CD4-positive, alpha-beta T cell treated with Interleukin-6 at 100 ng/mL for 8 hours (primary cell): Measurements from ENCODE around the gene ZNF787.
"Not testable (repeated sequence)": the region's sequence is repeated elsewhere in the genome, so short reads cannot be mapped to it uniquely, and the experiment has no call there.

ENCODE experiments used
- DNase-seq: peaks from one replicate; pipeline ENCODE4 v3.0.0-alpha.2; 2020; ENCODE audit warnings: mixed read lengths, low spot score

The ZNF787 gene

DNA sequence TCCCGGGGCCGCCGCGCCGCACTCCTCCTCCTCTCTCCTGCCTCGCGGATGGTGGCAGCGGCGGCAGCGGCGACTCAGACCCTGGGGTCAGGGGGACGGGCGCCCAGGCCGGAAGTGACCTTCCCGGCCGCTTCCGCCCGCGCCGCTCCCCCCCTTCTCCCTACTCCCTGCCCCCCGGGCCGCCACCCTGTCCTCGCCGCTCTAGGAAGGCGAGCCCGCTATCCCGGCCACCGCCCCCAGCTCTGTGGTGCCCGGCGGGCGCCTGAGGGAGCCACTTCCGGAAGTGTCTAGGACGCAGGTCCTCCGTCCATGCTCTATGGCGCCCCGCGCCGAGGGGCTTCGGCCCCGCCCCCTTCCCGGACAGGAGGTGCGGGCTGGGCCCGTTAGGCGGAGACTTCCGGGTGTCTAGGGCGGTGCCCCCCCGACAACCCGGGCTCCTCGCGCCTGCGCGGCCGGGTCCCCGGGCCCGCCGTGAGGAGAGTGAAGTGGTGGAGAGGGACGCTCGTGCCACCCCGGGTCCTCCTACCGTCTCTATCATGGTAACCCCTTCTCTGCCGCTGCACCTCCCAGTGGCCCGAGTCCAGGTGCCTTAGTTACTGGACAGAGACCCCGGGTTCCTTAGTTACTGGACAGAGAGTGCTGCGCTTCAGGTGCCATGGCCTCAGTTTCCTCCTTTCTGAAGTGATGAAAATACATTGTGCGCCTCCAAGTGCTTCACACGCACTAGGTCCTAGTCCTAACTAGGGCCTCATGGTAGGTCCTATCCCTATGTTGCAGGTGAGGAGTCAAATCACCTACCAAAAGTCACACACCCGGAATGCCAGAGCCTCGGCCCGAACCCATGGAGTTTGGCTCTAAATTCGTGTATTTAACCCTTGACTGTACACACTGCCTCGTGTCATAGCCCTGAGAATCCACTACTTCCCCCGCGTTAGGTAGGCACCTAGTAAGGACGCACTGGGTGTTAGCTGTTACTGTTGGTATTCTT lies at the start of gene ZNF787:
ZNF787 (minus strand) TSS at position 116 of the 988 bp plus-strand sequence. CDS start 18,078 bp downstream, outside the sequence.
- DNase-seq: peak; percentile 97

DNA sequence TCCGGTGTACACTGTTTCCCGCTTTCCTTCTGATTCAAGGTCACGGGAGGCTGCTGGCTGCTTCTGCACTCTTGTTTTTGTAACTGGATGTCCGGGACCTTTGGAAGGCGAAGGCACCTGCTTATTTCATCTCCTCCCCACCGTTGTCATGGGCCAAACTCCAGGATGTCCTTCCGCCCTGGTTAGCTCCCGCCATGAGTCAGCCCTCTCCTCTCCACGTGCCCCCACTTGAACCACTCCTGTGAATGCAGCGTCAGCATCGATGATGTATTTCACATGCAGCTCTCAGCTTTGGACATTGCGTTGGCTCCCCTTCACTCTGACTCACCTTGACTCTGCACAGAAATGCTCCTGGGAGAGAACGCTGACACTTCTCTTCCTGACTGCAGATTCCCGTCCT lies 49.2 kb upstream of the ZNF787 start:
- no peak for DNase-seq

DNA sequence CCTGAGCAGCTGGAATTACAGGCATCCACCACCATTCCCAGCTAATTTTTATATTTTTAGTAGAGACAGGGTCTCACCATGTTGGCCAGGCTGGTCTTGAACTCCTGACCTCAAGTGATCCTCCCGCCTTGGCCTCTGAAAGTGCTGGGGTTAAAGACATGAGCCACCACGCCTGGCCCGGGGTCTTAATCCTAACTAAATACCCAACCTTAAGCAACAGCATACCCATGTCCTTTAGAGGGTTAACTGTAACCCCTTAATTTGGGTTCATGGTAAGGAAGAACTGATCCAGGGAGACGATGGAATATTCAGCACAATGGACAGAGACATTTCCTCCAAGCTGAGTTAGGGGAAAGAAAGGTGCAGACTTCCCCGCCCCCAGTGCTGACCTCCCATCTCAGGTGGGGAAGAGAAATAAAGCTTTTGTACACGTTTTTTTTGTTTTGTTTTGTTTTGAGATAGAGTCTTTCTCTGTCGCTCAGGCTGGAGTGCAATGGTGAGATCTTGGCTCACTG lies 46.0 kb upstream of the ZNF787 start:
- DNase-seq: no peak

DNA sequence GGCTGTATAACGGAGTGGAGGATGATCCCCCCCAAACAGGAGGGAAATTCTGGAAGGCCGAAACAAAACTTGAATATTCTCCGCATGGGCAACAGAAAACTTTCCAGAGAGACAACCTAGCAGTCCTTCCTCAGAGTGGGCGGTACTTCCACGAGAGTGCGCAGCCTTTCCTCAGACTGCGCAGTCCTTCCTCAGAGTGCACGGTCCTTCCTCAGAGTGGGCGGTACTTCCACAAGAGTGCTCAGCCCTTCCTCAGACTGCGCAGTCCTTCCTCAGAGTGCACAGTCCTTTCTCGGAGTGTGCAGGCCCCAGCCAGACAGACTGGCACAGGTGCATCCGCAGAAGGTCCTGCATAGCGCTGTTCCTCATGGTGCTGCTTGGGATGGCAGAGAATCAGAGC lies 42.0 kb upstream of the ZNF787 start:
- DNase-seq: no peak

DNA sequence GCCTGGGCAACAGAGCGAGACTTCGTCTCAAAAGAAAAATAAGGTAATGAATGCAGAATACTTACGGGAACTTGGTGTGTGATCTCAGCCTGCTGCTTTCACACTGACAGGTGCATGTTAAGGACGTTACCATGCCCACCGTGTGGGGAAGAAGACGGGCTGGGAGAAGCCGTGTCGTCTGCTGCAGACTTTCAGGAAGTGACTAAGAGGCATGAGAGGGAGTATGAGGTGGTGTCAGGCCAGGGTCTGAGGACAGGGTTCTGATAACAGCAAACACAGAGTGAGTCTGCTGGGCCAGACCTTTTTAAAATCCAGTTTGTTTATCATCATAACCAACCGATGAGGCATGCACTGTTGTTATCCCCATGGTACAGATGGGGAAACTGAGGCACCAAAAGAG lies 41.2 kb upstream of the ZNF787 start:
- DNase-seq: no peak

DNA sequence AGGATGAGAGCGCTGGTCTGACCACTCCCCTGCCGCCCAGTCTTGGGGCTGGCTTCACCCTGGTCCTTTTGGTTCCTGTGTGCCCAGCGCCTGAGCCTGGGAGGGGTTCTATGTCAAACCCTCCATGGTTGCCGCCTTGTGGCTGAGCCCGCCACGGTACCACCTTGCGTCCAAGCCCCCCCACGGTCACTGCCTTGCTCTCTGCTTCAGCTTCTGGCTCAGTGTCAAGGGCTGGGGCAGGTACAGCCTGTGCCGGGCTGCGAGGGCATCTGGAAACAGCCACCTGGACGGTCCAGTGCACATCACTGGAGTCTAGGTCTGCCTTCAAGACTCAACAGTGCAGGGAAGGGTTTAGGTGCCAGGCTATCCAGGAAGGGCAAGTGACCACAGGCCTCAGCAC lies 40.4 kb upstream of the ZNF787 start:
- DNase-seq: no peak

DNA sequence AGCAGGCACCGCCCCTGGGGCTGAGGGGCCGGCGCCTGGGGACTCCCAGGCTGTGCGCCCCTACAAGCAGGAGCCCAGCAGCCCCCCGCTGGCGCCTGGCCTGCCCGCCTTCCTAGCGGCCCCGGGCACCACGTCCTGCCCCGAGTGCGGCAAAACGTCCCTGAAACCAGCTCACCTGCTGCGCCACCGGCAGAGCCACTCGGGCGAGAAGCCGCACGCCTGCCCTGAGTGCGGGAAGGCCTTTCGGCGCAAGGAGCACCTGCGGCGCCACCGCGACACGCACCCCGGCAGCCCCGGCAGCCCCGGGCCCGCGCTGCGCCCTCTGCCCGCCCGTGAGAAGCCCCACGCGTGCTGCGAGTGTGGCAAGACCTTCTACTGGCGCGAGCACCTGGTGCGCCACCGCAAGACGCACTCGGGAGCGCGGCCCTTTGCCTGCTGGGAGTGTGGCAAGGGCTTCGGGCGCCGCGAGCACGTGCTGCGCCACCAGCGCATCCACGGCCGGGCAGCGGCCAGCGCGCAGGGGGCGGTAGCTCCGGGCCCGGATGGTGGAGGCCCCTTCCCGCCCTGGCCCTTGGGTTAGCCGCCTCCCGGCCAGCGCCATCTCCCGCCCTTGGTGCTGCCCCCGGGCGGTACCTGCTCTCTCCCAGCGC lies 38.7 kb upstream of the ZNF787 start:
- DNase-seq: no peak

DNA sequence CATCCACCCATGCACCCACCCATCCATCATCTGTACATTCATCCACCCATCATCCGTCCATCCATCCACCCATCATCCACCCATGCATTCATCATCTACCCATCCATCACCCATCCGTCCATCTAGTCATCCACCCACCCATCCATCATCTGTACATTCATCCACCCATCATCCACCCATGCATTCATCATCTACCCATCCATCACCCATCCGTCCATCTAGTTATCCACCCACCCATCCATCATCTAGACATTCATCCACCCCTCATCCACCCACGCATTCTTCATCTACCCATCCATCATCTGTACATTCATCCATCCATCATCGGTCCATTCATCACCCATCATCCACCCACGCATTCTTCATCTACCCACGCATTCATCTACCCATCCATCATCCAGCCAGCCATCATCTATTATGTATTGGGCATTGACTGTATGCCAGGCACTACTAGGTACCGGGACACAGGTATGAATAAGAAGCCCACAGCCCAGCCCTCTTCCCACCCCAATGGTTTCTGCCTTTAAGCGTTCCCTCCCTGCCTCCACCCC lies 38.0 kb upstream of the ZNF787 start:
- DNase-seq: no peak

DNA sequence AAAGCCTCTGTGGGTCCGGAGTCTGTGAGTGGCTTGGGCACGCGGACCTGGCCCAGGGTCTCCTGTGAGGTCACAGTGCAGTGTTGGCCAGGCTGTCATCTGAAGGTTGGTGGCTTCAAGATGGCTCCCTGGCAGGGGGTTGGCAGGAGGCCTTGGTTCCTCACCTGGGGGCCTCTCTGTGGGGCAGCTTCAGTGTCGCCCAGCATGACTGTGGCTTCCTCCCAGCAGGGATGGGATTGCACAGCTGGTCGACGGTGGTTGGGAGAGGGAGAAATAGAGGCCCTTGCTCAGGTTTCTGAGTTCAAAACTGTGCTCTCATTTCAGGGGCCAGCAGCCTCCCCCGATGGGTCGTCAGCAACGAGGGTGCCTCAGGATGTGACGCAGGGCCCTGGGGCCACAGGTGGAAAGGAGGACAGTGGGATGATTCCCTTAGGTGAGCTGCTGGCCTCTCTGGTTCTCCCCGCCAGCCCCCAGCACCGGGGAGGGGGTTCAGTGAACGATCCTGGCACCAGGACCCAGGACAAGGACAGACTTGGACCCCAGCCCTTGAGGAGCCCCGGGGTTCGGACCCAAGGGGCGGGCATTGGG lies 37.2 kb upstream of the ZNF787 start:
- no peak for DNase-seq

DNA sequence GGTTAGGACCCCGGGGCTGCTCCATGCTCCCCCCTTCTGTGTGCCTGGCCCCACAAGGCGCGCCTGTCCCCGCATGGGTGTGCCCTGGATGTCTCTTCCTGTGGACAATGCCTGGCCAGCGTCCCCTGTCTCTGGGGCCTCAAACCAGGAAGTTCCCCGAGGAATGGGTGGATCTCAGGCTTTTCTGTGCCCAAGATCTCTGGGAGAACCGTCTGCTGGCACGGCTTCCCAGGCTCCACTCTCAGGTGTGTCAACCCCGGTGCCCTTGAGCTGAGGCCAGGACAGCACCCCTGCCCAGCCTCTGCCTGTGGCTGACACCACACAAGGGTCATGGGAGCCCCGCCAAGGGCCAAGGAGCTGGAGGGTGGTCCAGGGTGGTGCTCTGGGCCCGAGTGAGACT lies 35.7 kb upstream of the ZNF787 start:
- no peak for DNase-seq

DNA sequence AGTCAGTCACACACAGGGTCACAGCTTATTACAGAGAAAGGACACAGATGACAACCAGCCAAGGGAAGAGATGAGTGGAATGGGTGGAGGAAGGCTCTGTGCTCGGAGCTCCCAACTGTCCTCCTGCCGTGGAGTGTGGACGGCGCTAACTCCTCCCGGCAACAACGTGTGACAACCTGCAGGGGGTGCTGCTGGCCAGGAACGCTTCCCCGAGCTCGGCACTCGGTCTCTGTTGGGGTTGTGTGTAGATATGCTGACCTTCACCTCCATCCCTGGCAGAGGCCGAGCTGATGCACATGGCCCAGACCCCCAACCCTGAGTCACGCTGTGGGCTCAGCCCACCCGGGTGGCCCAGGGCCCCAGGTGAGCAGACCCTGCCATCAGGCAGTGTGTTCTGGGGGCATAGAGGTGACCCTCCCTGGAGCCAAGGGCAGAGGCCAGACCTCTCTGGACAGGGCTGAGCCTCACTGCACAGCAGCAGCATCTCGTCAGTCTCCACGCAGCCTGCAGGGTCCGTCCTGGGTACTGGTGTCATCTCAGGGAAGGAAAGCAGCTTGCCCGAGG lies 34.1 kb upstream of the ZNF787 start:
- DNase-seq: no peak

DNA sequence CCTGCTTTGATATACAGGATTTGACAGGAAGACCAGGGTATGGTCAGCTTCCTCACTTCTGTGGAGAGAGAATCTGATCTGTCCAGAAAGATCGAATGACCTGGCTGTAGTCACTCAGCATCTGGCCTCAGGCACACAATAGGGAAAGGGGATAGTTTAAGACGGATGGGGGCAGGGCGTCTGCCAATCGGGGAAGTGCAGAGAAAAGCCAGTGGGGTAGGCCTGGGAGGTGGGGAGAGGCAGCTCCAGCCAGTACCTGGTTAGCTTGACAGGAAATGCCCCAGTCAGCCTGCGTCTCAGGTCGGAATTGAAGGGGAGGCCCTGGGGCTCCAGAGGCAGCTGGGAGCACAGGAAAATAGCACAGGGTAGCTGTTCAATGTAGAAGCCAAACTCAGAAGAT lies 32.4 kb upstream of the ZNF787 start:
- DNase-seq: no peak

DNA sequence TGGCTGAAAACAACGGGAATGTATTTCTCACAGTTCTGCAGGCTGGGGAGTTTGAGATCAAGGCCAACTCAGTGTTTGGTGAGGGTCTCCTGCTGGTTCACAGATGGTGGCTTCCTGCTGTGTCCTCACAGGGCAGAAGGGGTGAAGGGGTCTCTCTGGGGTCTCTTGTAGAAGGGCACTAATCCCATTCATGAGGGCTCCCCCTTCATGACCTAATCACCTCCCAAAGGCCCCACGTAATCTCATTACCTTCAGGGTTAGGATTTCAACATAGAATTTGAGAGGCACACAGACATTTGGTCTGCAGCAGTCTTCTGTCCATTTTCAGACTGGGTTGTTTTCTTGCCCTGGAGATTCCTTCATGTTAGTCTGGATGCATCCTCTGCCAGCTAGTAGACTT lies 31.5 kb upstream of the ZNF787 start:
- no peak for DNase-seq

DNA sequence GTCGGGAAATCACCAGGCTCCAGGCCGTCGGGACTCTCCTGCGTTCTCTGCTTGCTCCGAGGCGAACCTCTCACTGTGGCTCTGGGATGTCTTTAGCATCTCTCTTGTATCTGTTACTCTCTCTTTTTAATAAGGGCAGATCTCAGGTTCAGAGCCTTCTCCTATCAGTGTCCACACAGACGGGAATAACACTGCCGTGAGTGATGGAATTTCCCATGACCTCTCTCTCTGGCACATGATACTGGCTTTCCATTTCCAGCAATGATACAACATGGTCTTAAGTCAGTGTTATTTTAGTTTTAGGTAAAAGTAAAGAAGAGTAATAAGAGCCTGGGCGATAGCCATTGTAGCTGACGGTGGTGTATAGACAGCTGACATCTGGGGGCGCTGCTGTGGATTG lies 29.3 kb upstream of the ZNF787 start:
- DNase-seq: no peak

DNA sequence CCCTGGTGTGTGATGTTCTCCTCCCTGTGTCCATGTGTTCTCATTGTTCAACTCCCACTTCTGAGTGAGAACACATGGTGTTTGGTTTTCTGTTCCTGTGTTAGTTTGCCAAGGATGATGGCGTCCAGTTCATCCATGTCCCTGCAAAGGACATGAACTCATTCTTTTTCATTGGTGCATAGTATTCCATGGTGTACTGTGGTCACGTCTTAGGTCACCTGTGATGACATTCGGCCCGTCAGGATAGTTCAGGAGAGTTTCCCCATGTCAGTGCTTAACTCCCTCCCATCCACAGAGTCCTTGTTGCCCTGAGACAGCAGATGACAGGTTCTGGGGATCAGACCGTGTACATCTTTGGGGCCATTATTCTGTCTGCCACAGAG lies 28.6 kb upstream of the ZNF787 start:
- DNase-seq: no peak

DNA sequence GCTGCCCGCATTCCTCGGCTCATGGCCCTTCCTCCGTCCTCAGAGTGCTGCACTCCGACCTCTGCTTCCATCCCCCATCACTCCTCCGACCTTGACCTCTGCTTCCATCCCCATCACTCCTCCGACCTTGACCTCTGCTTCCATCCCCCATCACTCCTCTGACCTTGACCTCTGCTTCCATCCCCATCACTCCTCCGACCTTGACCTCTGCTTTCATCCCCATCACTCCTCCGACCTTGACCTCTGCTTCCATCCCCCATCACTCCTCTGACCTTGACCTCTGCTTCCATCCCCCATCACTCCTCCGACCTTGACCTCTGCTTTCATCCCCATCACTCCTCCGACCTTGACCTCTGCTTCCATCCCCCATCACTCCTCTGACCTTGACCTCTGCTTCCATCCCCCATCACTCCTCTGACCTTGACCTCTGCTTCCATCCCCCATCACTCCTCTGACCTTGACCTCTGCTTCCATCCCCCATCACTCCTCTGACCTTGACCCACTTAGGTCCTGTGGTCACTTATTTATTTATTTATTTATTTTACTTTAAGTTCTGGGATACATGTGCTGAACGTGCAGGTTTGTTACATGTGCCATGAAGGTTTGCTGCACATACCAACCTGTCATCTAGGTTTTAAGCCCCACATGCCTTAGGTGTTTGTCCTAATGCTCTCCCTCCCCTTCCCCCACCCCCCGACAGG lies 28.0 kb upstream of the ZNF787 start:
- DNase-seq: not testable (repeated sequence)

DNA sequence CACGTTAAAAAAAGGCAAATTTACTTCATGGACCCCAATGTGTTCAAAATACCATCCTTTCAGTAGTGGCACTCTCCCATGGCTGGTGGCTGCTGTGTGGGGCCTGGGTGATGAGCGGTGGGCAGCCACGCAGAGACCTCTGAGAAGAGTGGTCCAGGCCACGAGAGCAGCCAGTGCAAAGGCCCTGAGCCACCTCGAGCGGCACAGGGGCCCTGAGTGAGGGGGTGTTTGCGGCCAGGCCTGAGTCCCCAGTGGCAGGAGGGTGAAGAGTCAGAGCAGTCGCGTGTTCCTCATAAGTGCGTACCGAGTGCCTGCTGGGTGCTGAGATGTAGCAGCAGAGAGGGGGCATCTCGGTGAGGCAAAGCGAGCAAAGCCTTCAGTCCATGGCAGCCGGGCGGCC lies 27.0 kb upstream of the ZNF787 start:
- DNase-seq: no peak

DNA sequence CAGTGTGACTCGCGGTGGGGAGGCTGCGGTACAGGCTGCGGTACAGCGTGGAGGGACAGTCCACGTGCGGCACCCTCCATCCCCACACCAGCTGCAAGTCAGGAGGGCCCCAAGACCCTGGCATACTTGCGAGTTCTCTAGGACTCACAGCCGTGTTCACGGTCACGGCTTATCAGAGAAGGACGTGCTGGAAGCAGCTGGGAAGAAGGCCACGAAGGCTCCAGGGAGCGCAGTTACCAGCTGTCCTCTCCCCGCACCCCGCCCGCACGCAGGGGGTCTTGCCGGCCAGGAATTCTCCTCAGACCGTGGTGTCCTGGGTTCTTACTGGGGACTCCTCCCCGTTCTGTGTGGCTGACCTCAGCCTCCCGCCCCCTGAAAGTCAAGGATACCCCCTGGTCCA lies 26.2 kb upstream of the ZNF787 start:
- DNase-seq: no peak

DNA sequence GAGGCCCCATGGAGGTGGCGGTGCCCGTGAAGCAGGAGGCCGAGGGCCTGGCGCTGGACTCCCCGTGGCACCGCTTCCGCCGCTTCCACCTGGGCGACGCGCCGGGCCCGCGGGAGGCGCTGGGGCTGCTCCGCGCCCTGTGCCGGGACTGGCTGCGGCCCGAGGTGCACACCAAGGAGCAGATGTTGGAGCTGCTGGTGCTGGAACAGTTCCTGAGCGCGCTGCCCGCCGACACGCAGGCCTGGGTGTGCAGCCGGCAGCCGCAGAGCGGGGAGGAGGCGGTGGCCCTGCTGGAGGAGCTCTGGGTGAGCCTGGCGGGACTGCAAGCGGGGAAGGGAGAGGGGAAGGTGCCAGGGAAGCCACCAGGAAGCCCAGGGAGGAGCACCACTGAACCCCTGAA lies 25.8 kb upstream of the ZNF787 start:
- no peak for DNase-seq

DNA sequence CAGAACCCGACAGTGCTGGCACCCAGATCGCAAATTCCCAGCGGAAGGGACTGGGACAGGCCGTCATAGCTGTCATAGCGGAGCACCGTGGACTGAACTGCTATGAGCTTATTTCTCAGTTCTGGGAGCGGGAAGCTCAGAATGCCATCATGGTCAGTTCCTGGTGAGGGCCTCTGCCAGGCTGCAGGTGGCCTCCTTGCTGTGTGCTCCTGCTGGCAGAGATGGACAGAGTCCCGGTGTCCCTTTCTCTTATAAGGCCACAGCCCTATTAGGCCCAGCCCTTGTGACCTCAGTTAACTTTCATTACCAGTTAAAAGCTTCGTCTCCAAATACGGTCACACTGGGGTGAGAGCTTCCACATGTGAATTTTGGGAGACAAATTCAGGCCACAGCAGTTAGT lies 24.6 kb upstream of the ZNF787 start:
- DNase-seq: no peak

DNA sequence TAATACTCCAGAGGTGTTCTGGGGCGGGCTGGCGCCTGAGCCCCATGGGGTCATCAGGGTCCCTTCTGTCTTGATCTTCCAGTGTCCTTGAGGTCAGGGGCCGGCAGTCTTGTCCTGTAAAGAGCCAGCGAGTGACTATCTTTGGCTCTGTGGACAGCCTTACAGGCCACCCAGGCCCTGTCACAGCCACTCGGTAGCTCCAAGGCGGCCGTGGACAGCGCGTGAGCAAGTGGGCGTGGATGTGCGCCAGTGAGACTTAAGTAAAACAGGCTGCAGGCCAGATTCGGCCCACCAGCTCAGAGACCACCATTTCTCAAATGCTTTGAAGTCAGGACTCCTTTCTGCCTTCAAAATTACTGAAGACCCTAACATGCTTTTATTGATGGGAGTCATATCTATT lies 23.7 kb upstream of the ZNF787 start:
- DNase-seq: no peak

DNA sequence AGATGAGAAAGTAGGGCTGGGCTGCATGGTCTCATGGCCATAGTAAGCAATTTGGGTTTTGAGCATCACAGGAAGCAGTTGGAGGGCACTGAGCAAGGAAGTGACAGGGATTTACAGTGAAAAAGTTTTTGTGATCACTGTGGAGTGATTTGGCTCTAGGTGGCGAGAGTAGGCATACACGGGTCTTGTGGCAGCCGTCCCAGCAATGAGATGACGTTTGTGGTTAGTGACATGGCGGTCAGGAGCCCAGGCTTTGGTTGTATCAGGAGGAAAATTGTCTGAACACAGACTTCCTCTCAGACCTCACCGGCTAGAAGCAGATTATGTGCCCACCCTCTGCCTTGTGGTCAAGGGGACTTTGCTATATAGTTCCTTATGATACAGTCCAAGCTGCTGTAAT lies 23.3 kb upstream of the ZNF787 start:
- no peak for DNase-seq
